K562 (cell line): ENCODE data around the gene NAA80. TPM values are rescaled to one million over a fixed set of nuclear protein-coding genes. Genes with fewer than 3 reads are reported as not detected.
A peak's percentile ranks its signal among the peaks of the same experiment; 100 is the strongest.

ENCODE experiments used
- ATAC-seq: fragments of 200-7000 bp; cut with Tn5 transposase; 3 replicates; pipeline ENCODE4 v1.9.1; 2020; ENCODE audit warnings: moderate library complexity
- BruUV-seq: library from RNA; stranded (reverse); fragments of 400-500 nt; replicated peaks from 2 replicates; lab custom pipeline; 2021; lab: Mats Ljungman, UMichigan
- CTCF ChIA-PET: fragments of 300-600 bp; formaldehyde crosslinking; extraction: SDS; loops from one replicate; lab custom pipeline; 2021; ENCODE audit warnings: low intra/inter-chr PET ratio; lab: Yijun Ruan, JAX
- POLR2A ChIA-PET: fragments of 300-600, 350-650 bp; sonication (Branson Sonifier 250); formaldehyde crosslinking; extraction: SDS; loops from one replicate; lab custom pipeline; 2021; ENCODE audit warnings: antibody characterized with exemption, inconsistent platforms; lab: Yijun Ruan, JAX
- DNase-seq, 4 experiments: peaks; one replicate each; pipeline versions ENCODE4 v3.0.0 to v3.0.0-alpha.2; 2011 to 2018; ENCODE audit warnings: low spot score in 3 of 4, mixed read lengths in 3 of 4; ENCODE audit errors: extremely low read depth in 1 of 4
- FAIRE-seq: peaks from 2 replicates; lab custom pipeline; 2011; peaks lifted over from hg19 to GRCh38; lab: Jason Lieb, UNC
- H2AFZ ChIP-seq: 2 replicates; pipeline ENCODE4 v1.6.0; 2011; ENCODE audit warnings: low read depth, low read length, control low read depth, inconsistent platforms
- H3K27ac ChIP-seq: fragments of 200-600 bp; 3 replicates; pipeline ENCODE4 v1.8.0; 2011; ENCODE audit warnings: low read depth, mild to moderate bottlenecking, control low read depth, inconsistent platforms, low read length, moderate library complexity, mixed read lengths; ENCODE audit errors: extremely low read depth
- H3K27me3 ChIP-seq, 2 experiments: fragments of 300-600 bp in 1 of 2; 2 replicates in 1 of 2; 3 replicates in 1 of 2; pipeline versions ENCODE4 v1.6.0 to v1.8.0; 2011; ENCODE audit warnings: inconsistent platforms in 2 of 2, low read length in 2 of 2, mild to moderate bottlenecking in 1 of 2, mixed read lengths in 1 of 2, moderate library complexity in 1 of 2; ENCODE audit not compliant: control insufficient read depth in 2 of 2, insufficient read depth in 2 of 2
- H3K36me3 ChIP-seq: fragments of 300-600 bp; 3 replicates; pipeline ENCODE4 v1.8.0; 2011; ENCODE audit warnings: mild to moderate bottlenecking, low read length, inconsistent platforms; ENCODE audit not compliant: control insufficient read depth, insufficient read depth
- H3K4me1 ChIP-seq, 2 experiments: fragments of 200-600 bp in 1 of 2; replicated peaks in 1 of 2; 2 replicates in 1 of 2; 3 replicates in 1 of 2; pipeline versions ENCODE4 v1.5.1 to v1.8.0; 2011; ENCODE audit warnings: inconsistent platforms in 2 of 2, low read length in 2 of 2, mild to moderate bottlenecking in 1 of 2, mixed read lengths in 1 of 2, moderate library complexity in 1 of 2; ENCODE audit not compliant: control insufficient read depth in 2 of 2, insufficient read depth in 2 of 2
- H3K4me2 ChIP-seq: 2 replicates; pipeline ENCODE4 v1.6.1; 2011; ENCODE audit warnings: low read length, control low read depth, inconsistent platforms, mixed read lengths; ENCODE audit not compliant: insufficient read depth
- H3K4me3 ChIP-seq: fragments of 200-600 bp; sonication (generic), shearing (Covaris generic); 2 replicates; pipeline ENCODE4 v1.5.1; 2016; ENCODE audit warnings: control low read depth, inconsistent platforms
- H3K79me2 ChIP-seq: fragments of 200-600 bp; 3 replicates; pipeline ENCODE4 v1.8.0; 2011; ENCODE audit warnings: low read length, inconsistent platforms; ENCODE audit not compliant: control insufficient read depth, insufficient read depth
- H3K9ac ChIP-seq, 2 experiments: 2 replicates each; pipeline versions ENCODE4 v1.6.0 to v1.6.1; 2011; ENCODE audit warnings: low read depth in 2 of 2, low read length in 2 of 2, control low read depth in 1 of 2, inconsistent platforms in 1 of 2, mild to moderate bottlenecking in 1 of 2, mixed read lengths in 1 of 2; ENCODE audit not compliant: insufficient read depth in 1 of 2
- H3K9me1 ChIP-seq: one replicate; pipeline ENCODE4 v1.6.0; 2011; ENCODE audit warnings: inconsistent platforms, mild to moderate bottlenecking, low read length, moderate library complexity; ENCODE audit not compliant: control insufficient read depth, insufficient read depth
- H3K9me3 ChIP-seq: replicated peaks from 2 replicates; pipeline ENCODE4 v1.5.1; 2011; ENCODE audit warnings: low read depth, low read length, inconsistent platforms; ENCODE audit not compliant: control insufficient read depth, insufficient read depth
- H4K20me1 ChIP-seq: replicated peaks from 2 replicates; pipeline ENCODE4 v1.6.1; 2011; ENCODE audit warnings: low read length, inconsistent platforms, mixed read lengths; ENCODE audit not compliant: control insufficient read depth, insufficient read depth
- ATF3 ChIP-seq, 2 experiments: fragments of 450-650 bp in 1 of 2; sonication (generic) in 1 of 2; formaldehyde crosslinking in 1 of 2; IDR thresholded peaks in 1 of 2; conservative IDR thresholded peaks in 1 of 2; 2 replicates each; pipeline versions ENCODE4 v1.6.1 to v1.8.1; 2016 to 2023; ENCODE audit warnings: mild to moderate bottlenecking in 2 of 2, moderate library complexity in 2 of 2, inconsistent platforms in 1 of 2, missing genetic modification reagents in 1 of 2
- ETV1 ChIP-seq: fragments of 450-650 bp; conservative IDR thresholded peaks from 2 replicates; pipeline ENCODE4 v1.6.1; 2016; ENCODE audit warnings: missing genetic modification characterization, control low read depth, low read depth, missing compliant biosample characterization
- FOS ChIP-seq: IDR thresholded peaks from 3 replicates; pipeline ENCODE4 v1.6.1; 2011; ENCODE audit not compliant: insufficient read length; ENCODE audit errors: extremely low read depth
- FOSL1 ChIP-seq: fragments of 200-800 bp; sonication (Bioruptor generic); conservative IDR thresholded peaks from 2 replicates; pipeline ENCODE4 v1.6.1; 2016; ENCODE audit warnings: missing genetic modification characterization, missing compliant biosample characterization
- GABPA ChIP-seq: fragments of 200-800 bp; sonication (Bioruptor generic); conservative IDR thresholded peaks from 2 replicates; pipeline ENCODE4 v1.6.1; 2016; ENCODE audit warnings: low read depth, missing genetic modification characterization, missing compliant biosample characterization
- HDAC3 ChIP-seq: fragments of 450-650 bp; IDR thresholded peaks from 2 replicates; pipeline ENCODE4 v1.6.1; 2018; ENCODE audit warnings: borderline replicate concordance, mild to moderate bottlenecking, moderate library complexity; ENCODE audit not compliant: partially characterized antibody
- HDGF ChIP-seq: fragments of 450-650 bp; IDR thresholded peaks from 2 replicates; pipeline ENCODE4 v1.6.1; 2016
- HOMEZ ChIP-seq: fragments of 250-450 bp; sonication (Bioruptor Pico); IDR thresholded peaks from 2 replicates; pipeline ENCODE4 v1.4.0; 2020; ENCODE audit warnings: mild to moderate bottlenecking, moderate library complexity
- JUN ChIP-seq, 2 experiments: sonication (generic) in 1 of 2; formaldehyde crosslinking in 1 of 2; IDR thresholded peaks; 2 replicates each; pipeline versions ENCODE4 v1.6.1 to v1.8.0; 2012 to 2022; ENCODE audit warnings: borderline replicate concordance in 2 of 2, mild to moderate bottlenecking in 2 of 2, improper control_type of control experiment in 1 of 2, low read depth in 1 of 2, low read length in 1 of 2, missing genetic modification reagents in 1 of 2
- KAT2B ChIP-seq: IDR thresholded peaks from one replicate; pipeline ENCODE4 v1.6.1; 2012; ENCODE audit warnings: low read depth, mild to moderate bottlenecking, control low read depth, inconsistent platforms, low read length, moderate library complexity
- NRF1 ChIP-seq, 2 experiments: fragments of 450-650 bp; IDR thresholded peaks in 1 of 2; conservative IDR thresholded peaks in 1 of 2; 2 replicates each; pipeline ENCODE4 v1.6.1; 2014; ENCODE audit warnings: mild to moderate bottlenecking in 2 of 2
- NUFIP1 ChIP-seq: fragments of 450-650 bp; IDR thresholded peaks from 2 replicates; pipeline ENCODE4 v1.6.1; 2018; ENCODE audit not compliant: partially characterized antibody
- PKNOX1 ChIP-seq: fragments of 450-650 bp; IDR thresholded peaks from 2 replicates; pipeline ENCODE4 v1.6.1; 2016
- RBBP5 ChIP-seq: fragments of 200-600 bp; sonication (generic); IDR thresholded peaks from 2 replicates; pipeline ENCODE4 v1.6.1; 2012; ENCODE audit warnings: borderline replicate concordance, mild to moderate bottlenecking, low read length, control low read depth, inconsistent platforms; ENCODE audit not compliant: insufficient read depth, poor library complexity, severe bottlenecking
- TAL1 ChIP-seq: fragments of 450-650 bp; IDR thresholded peaks from 2 replicates; pipeline ENCODE4 v1.6.1; 2016; ENCODE audit warnings: mild to moderate bottlenecking
- ZBTB7A ChIP-seq: IDR thresholded peaks from 2 replicates; pipeline ENCODE4 v1.6.1; 2011; ENCODE audit warnings: low read depth, mild to moderate bottlenecking, low read length, moderate library complexity, borderline replicate concordance; ENCODE audit not compliant: control insufficient read depth
- ZNF282 ChIP-seq: sonication (generic); formaldehyde crosslinking; IDR thresholded peaks from 2 replicates; pipeline ENCODE4 v1.8.1; 2023; ENCODE audit warnings: missing genetic modification reagents
- WGBS: fragments of 100-300 bp; shearing (Covaris generic); methylation state at CpG from one replicate; pipeline ENCODE4 v1.1.6; 2016; ENCODE audit warnings: low coverage, mixed read lengths; ENCODE audit not compliant: insufficient coverage; ENCODE audit errors: missing lambda C conversion rate; 5-methylcytosine and 5-hydroxymethylcytosine counted together
- in situ Hi-C: fragments of 300-500 bp; cut with MboI; formaldehyde crosslinking; loops from 4 replicates; pipeline ENCODE4 v1.15.0; 2018; ENCODE audit warnings: inconsistent platforms, mixed read lengths
- intact Hi-C: fragments of 100-400 bp; cut with micrococcal nuclease; formaldehyde crosslinking; loops from 2 replicates; pipeline ENCODE4 v1.14.2; 2022
- polyA plus RNA-seq, 8 experiments: library from polyadenylated mRNA; depleted of rRNA in 4 of 8; stranded (reverse) in 5 of 8; unstranded in 3 of 8; fragments of >200 nt; fragmentation: Nextera tagmentation in 2 of 8; fragmentation: Illumina TruSeq in 1 of 8; extraction: Ambion mirVana in 2 of 8; extraction: Trizol in 1 of 8; gene quantifications; 2 replicates each; pipeline versions ENCODE4 v1.2.1 to v1.2.3, GENCODE V29; 2011 to 2014; ENCODE audit warnings: inconsistent platforms in 1 of 8, missing spikeins in 1 of 8
- total RNA-seq, 7 experiments: library from RNA; depleted of rRNA in 6 of 7; stranded (reverse); fragments of >200 nt in 6 of 7; fragmentation: Illumina TruSeq in 2 of 7; extraction: Trizol in 2 of 7; gene quantifications; 2 replicates each; pipeline versions ENCODE4 v1.2.1 to v1.2.3, GENCODE V29; 2011 to 2021; ENCODE audit warnings: low replicate concordance in 1 of 7

Gene NAA80
- total and polyA plus RNA-seq, 9 of the 15 experiments (the other 6 are each of a cell fraction or from before 2014, with no cell fraction given) = 0.82 to 24.0 (median 8.6) TPM

- H3K4me3 ChIP-seq = no peak overlapping the region
- H3K79me2 ChIP-seq = peaks cover 22% of the 10 kb centered on the region
- peak overlapping the region in 1 of 2 experiments; percentile 86; a peak in 2 of 4 replicates for H3K9ac ChIP-seq
- H3K4me2 ChIP-seq = peak overlapping the region; percentile 65
- 4% methylated on average over 4 of the region's 9 CpGs for WGBS
- no peaks in the 10 kb centered on the region for H3K9me3 ChIP-seq
- intact Hi-C loops = no loop called here
- peak; percentile 62 to 85 (median 66) for DNase-seq
- no peaks in the 10 kb centered on the region for H3K9me1 ChIP-seq
- H3K36me3 ChIP-seq = peaks cover 20% of the 10 kb centered on the region; the same call in 2 of the 3 replicates
- H3K27me3 ChIP-seq = no peaks in the 10 kb centered on the region
- H3K4me1 ChIP-seq = peaks cover 23 to 53% of the 10 kb centered on the region in 2 experiments
- no TSS peak for BruUV-seq
- peak; percentile 89 for FAIRE-seq
- in situ Hi-C loops = no loop called here
- ATAC-seq = peak; percentile 75
- POLR2A ChIA-PET = interaction anchor here (0.7 to 1.1 kb wide), 4 partner anchors 11 to 543 kb away, joined by 3 to 5 read pairs (median 4); partner anchors contain the start of gene TUSC2
- no peaks in the 10 kb centered on the region for H4K20me1 ChIP-seq
- H2AFZ ChIP-seq = no peak overlapping the region
- H3K27ac ChIP-seq = peak overlapping the region; percentile 47; the same call in 2 of the 3 replicates
- CTCF ChIA-PET = no interaction called here
- TF ChIP-seq NRF1 (conservative IDR thresholded peaks at IDR 0.05 in 1 of 2, IDR thresholded peaks at IDR 0.05 in 1 of 2) (peak; percentile 48 to 64), KAT2B (no peak), ATF3 (IDR thresholded peaks at IDR 0.05) (peak; percentile 94), ATF3 (CRISPR knock-in tag; conservative IDR thresholded peaks at IDR 0.05) (no peak), ZNF282 (CRISPR knock-in tag) (no peak), FOSL1 (peak; percentile 79), RBBP5 (no peak), TAL1 (no peak), GABPA (tag) (no peak), HDGF (peak; percentile 43; the same call in 1 of the 2 replicates), HDAC3 (no peak), PKNOX1 (no peak), JUN (IDR thresholded peaks at IDR 0.05; ENCODE audit: borderline replicate concordance, low read depth, low read length) (peak; percentile 78; the same call in 1 of the 2 replicates), JUN (CRISPR knock-in tag; IDR thresholded peaks at IDR 0.05; ENCODE audit: borderline replicate concordance) (no peak), NUFIP1 (no peak), ZBTB7A (peak; percentile 50; the same call in 1 of the 2 replicates), HOMEZ (CRISPR knock-in tag) (no peak), ETV1 (tag) (no peak), FOS (peak; percentile 23)
These were observed 17.5 kb upstream of the NAA80 start for GRCh38 chr3:50316657-50317242.
